RWPE2 (cell line): ENCODE data around the gene ICA1L.

Source experiments
- ATAC-seq: fragments of 200-7000 bp; cut with Tn5 transposase; 3 replicates; pipeline ENCODE4 v1.9.1; 2021; ENCODE audit warnings: low read depth
- DNase-seq: peaks from one replicate; pipeline ENCODE4 v3.0.0-alpha.2; 2020; ENCODE audit warnings: low spot score
- H3K27ac ChIP-seq: fragments of 450-650 bp; 2 replicates; pipeline ENCODE4 v1.5.1; 2017; ENCODE audit warnings: mild to moderate bottlenecking; ENCODE audit not compliant: poor library complexity, severe bottlenecking
- H3K27me3 ChIP-seq: fragments of 250-450 bp; sonication (Bioruptor Pico); 2 replicates; pipeline ENCODE4 v1.5.1; 2021; ENCODE audit warnings: mild to moderate bottlenecking, moderate library complexity; ENCODE audit not compliant: insufficient read depth, poor library complexity, severe bottlenecking
- H3K36me3 ChIP-seq: fragments of 250-450 bp; sonication (Bioruptor Pico); 2 replicates; pipeline ENCODE4 v1.5.1; 2020; ENCODE audit warnings: low read depth, mild to moderate bottlenecking, moderate library complexity
- H3K4me1 ChIP-seq: fragments of 250-450 bp; sonication (Bioruptor Pico); 2 replicates; pipeline ENCODE4 v1.5.1; 2021; ENCODE audit warnings: mild to moderate bottlenecking, moderate library complexity; ENCODE audit not compliant: insufficient read depth, poor library complexity, severe bottlenecking
- H3K4me3 ChIP-seq: fragments of 250-450 bp; sonication (Bioruptor Pico); 2 replicates; pipeline ENCODE4 v1.5.1; 2021; ENCODE audit warnings: mild to moderate bottlenecking, moderate library complexity; ENCODE audit not compliant: severe bottlenecking
- H3K9me3 ChIP-seq: fragments of 250-450 bp; sonication (Bioruptor Pico); 2 replicates; pipeline ENCODE4 v1.5.1; 2021; ENCODE audit warnings: mild to moderate bottlenecking, moderate library complexity; ENCODE audit not compliant: severe bottlenecking
- TF ChIP-seq, protein P1 (sequence below): fragments of 450-650 bp; IDR thresholded peaks from one replicate; pipeline ENCODE4 v1.5.1; 2017; ENCODE audit warnings: mild to moderate bottlenecking, moderate library complexity; ENCODE audit not compliant: poor library complexity, severe bottlenecking

ICA1L gene

DNA sequence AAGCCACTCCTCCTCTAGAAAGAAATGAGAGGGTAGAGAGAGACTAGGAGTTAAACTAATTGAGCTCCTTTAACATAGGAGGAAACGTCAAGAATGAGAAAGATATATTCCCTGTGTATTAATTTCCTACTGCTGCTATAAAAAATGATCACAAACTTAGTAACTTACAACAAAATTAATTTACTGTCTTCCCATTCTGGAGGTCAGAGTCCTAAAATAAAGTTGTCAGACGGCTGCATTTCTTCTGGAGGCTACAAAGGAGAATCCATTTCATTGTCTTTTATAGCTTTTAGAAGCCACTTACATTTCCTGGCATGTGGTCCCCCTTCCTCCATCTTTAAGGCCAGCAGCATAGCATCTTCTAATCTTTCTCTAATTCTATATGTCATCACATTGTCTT lies 26.9 kb downstream of the ICA1L start:
- no peaks in the 10 kb centered on the region for H3K27me3 ChIP-seq
- H3K4me1 ChIP-seq = no peaks in the 10 kb centered on the region
- no peak for ATAC-seq
- no peaks in the 10 kb centered on the region for H3K9me3 ChIP-seq
- no peak for DNase-seq
- TF ChIP-seq, protein P1, sequence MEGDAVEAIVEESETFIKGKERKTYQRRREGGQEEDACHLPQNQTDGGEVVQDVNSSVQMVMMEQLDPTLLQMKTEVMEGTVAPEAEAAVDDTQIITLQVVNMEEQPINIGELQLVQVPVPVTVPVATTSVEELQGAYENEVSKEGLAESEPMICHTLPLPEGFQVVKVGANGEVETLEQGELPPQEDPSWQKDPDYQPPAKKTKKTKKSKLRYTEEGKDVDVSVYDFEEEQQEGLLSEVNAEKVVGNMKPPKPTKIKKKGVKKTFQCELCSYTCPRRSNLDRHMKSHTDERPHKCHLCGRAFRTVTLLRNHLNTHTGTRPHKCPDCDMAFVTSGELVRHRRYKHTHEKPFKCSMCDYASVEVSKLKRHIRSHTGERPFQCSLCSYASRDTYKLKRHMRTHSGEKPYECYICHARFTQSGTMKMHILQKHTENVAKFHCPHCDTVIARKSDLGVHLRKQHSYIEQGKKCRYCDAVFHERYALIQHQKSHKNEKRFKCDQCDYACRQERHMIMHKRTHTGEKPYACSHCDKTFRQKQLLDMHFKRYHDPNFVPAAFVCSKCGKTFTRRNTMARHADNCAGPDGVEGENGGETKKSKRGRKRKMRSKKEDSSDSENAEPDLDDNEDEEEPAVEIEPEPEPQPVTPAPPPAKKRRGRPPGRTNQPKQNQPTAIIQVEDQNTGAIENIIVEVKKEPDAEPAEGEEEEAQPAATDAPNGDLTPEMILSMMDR = no peak
- H3K36me3 ChIP-seq = no peaks in the 10 kb centered on the region
- no peak overlapping the region for H3K27ac ChIP-seq
- H3K4me3 ChIP-seq = no peak overlapping the region

DNA sequence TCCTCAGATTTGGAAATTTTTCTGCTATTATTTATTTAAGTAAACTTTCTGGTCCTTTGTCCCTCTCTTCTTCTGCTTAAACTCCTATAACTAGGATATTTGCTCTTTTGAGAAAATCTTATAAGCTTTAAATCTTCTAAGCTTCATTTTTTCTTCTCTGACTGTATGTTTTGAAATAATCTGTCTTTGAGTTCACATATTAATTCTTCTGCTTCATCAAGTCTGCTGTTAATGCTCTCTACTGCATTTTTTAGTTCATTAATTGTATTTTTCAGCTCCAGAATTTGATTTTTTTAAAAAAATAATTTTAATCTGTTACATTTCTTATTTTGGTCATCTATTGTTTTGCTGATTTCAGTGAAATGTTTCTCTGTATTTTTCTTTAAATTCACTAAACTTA lies 28.9 kb downstream of the ICA1L start:
- H3K4me1 ChIP-seq = no peaks in the 10 kb centered on the region

DNA sequence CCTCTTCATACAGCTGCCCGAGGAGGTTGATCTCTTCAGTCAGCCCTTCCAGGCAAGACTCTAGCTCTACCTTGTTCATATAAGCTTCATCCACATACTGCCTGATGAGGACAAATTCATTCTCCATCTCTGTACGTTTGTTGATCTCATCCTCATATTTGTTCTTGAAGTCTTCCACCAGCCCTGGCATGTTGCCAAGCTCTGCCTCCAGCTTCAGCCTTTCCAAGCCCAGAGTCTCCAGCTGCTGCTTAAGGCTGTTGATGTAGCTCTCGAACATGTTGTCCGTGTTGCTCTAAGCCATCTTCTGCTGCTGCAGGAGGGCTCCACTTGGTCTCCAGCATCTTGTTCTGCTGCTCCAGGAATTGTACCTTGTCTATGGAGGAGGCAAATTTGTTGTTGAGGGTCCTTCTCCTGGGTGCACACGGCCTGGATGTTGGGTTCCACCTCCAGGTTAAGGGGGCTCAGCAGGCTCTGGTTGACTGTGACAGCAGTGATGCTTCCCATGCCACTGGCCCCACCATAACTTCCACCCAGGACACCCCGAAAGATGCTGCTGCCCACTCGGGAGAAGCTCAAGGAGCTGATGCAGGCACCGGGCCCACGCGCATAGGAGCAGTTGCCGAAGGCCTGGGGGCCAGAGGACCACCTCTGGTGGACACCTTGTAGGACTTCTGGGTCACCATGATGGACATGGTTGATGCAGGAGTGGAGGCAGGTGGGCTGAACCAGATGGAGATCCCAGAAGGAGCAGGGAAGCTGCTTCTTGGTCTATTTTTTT lies 30.3 kb downstream of the ICA1L start:
- H3K27me3 ChIP-seq = no peaks in the 10 kb centered on the region
- H3K4me3 ChIP-seq = no peak overlapping the region
- H3K36me3 ChIP-seq = no peaks in the 10 kb centered on the region
- H3K9me3 ChIP-seq = no peaks in the 10 kb centered on the region
- ATAC-seq (no peak), DNase-seq (peak; percentile 45)
- no peak overlapping the region for H3K27ac ChIP-seq
- TF ChIP-seq, protein P1 = no peak
- H3K4me1 ChIP-seq = no peaks in the 10 kb centered on the region

More for the DNA sequence above, 28.9 kb downstream of the ICA1L start:
- no peak overlapping the region for H3K27ac ChIP-seq
- ATAC-seq (no peak), DNase-seq (no peak)
- no peak overlapping the region for H3K4me3 ChIP-seq
- TF ChIP-seq, protein P1 = no peak
- no peaks in the 10 kb centered on the region for H3K27me3 ChIP-seq
- no peaks in the 10 kb centered on the region for H3K9me3 ChIP-seq
- H3K36me3 ChIP-seq = no peaks in the 10 kb centered on the region

DNA sequence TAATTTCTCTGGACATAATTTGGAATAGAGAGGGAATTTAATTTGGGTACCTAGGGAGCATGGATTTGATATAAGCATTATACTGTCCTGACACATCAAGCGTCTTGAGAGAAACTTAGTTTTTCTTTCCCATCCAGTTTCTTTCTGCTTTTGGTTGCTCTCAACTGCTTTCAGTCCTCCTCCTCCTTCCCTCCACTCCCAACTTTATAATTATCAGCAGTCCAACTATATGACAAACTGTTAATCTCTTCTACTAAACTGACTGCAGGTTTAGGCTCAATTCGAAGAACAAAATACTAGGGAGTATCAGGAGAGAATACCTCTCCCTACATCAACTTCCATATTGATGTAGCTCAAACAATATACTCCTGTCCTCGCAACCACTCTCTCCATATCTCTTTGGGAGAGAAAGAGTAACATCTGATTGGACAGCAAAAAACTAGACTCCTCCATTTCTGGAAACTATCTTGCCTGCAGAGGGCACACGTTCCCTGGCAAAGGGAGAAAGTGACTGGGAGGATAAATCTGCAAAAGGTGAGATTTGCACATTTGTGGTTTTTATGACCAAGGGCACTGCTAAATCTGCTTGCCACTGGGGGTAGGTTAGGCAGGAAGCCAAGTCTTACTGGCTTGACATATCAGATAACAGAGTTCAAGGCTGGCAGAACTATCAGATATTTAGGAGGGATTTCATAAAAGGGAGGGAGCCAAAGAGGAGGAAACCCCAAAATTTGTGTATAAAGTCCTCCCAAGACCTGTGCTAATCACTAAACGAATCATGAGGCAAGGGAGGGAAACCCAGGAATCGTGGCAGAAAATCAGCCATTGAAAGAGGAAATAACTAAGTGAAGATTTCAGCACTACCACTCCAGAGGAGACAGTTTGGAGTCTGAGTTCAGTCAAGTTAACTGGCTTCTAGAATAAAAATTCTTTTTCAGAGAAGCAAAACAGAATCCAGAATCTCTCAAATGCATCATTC lies 40.0 kb downstream of the ICA1L start:
- ATAC-seq = peak; percentile 94
- Histone ChIP-seq H3K27me3 (no peaks in the 10 kb centered on the region), H3K9me3 (no peaks in the 10 kb centered on the region), H3K27ac (no peak overlapping the region), H3K36me3 (no peaks in the 10 kb centered on the region), H3K4me1 (no peaks in the 10 kb centered on the region), H3K4me3 (no peak overlapping the region)
- no peak for DNase-seq
- TF ChIP-seq, protein P1 = peak; percentile 90
